Loucy (cell line): ENCODE results near the gene YIF1A.

Experiments used
- H2AFZ ChIP-seq: fragments of 200-600 bp; sonication (generic); 2 replicates; pipeline ENCODE4 v1.6.0; 2016; ENCODE audit warnings: antibody characterized with exemption, mild to moderate bottlenecking, low read length, moderate library complexity
- H3F3A ChIP-seq: fragments of 200-600 bp; 2 replicates; pipeline ENCODE4 v1.6.0; 2016; ENCODE audit warnings: antibody characterized with exemption, low read depth, mild to moderate bottlenecking
- H3K27me3 ChIP-seq: fragments of 200-600 bp; sonication (generic); 2 replicates; pipeline ENCODE4 v1.6.1; 2014; ENCODE audit warnings: low read length, mild to moderate bottlenecking; ENCODE audit not compliant: insufficient read depth, poor library complexity, severe bottlenecking
- H3K36me3 ChIP-seq: fragments of 200-600 bp; sonication (generic); 2 replicates; pipeline ENCODE4 v1.6.1; 2016; ENCODE audit warnings: low read length; ENCODE audit not compliant: insufficient read depth
- H3K4me1 ChIP-seq: fragments of 200-600 bp; sonication (generic); 2 replicates; pipeline ENCODE4 v1.5.1; 2014; ENCODE audit warnings: low read length, mild to moderate bottlenecking; ENCODE audit not compliant: insufficient read depth, poor library complexity, severe bottlenecking
- H3K4me2 ChIP-seq: fragments of 200-600 bp; sonication (generic); 2 replicates; pipeline ENCODE4 v1.6.0; 2014; ENCODE audit warnings: antibody characterized with exemption, low read length, low read depth, mild to moderate bottlenecking; ENCODE audit not compliant: poor library complexity, severe bottlenecking
- H3K4me3 ChIP-seq: fragments of 200-600 bp; sonication (generic); 2 replicates; pipeline ENCODE4 v1.5.1; 2014; ENCODE audit warnings: low read length, mild to moderate bottlenecking, mixed read lengths; ENCODE audit not compliant: poor library complexity, severe bottlenecking
- H3K79me2 ChIP-seq: fragments of 200-600 bp; sonication (generic); 2 replicates; pipeline ENCODE4 v1.6.1; 2014; ENCODE audit warnings: low read length; ENCODE audit not compliant: insufficient read depth
- H3K9ac ChIP-seq: fragments of 200-600 bp; sonication (generic); 2 replicates; pipeline ENCODE4 v1.6.0; 2014; ENCODE audit warnings: mild to moderate bottlenecking, low read depth, low read length, moderate library complexity; ENCODE audit not compliant: poor library complexity, severe bottlenecking
- H3K9me2 ChIP-seq: fragments of 200-600 bp; sonication (generic); replicated peaks from 2 replicates; pipeline ENCODE4 v1.6.1; 2016; ENCODE audit warnings: low read depth, low read length, mixed read lengths
- H3K9me3 ChIP-seq: fragments of 200-600 bp; sonication (generic); 2 replicates; pipeline ENCODE4 v1.6.1; 2014; ENCODE audit warnings: mild to moderate bottlenecking, antibody characterized with exemption, low read length, low read depth; ENCODE audit not compliant: insufficient read depth
- H4K20me1 ChIP-seq: fragments of 200-600 bp; sonication (generic); 2 replicates; pipeline ENCODE4 v1.6.0; 2014; ENCODE audit warnings: antibody characterized with exemption, low read length, mild to moderate bottlenecking; ENCODE audit not compliant: insufficient read depth, poor library complexity, severe bottlenecking
- CTCF ChIP-seq: fragments of 200-600 bp; sonication (generic); conservative IDR thresholded peaks from 2 replicates; pipeline ENCODE4 v1.5.1; 2014; ENCODE audit warnings: mild to moderate bottlenecking, antibody characterized with exemption, low read length
- EZH2phosphoT487 ChIP-seq: fragments of 200-600 bp; IDR thresholded peaks from 2 replicates; pipeline ENCODE4 v1.6.1; 2018; ENCODE audit warnings: antibody characterized with exemption, mild to moderate bottlenecking, moderate library complexity, borderline replicate concordance

YIF1A gene

DNA sequence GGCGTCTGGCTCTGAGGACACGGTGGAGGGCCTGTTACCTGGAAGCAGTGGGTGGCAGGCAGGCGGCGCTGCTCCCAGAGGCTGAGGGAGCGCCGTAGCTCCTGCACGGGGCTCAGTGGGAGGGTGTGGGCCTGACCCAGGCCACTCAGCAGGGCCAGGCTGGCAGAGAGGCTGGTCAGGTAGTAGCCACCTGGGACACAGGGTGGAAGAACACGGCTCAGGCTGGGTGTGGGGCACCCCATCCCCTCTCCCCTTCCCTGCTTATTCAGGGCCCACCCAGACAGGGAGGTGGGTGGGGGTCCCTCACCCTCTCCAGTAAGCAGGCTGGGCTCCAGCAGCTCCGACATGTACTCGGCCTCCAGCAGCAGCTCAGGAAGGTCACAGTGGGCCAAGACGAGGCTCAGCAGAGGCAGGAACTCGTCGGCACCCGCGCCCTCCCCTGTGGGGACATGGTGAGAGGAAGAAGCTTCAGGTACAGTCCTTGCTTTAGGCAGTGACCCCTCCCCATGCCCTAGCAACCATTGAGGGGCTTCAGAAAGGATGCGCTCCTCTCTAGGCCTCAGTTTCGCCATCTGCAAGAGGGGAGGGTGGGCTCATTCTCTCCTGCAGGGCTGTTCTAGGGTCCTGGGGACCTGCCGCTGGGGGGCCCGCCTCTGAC is 44.4 kb upstream of the YIF1A start:
- H3K9me3 ChIP-seq = no peaks in the 10 kb centered on the region
- no peaks in the 10 kb centered on the region for H3K27me3 ChIP-seq
- peaks cover 10% of the 10 kb centered on the region; the same call in 1 of the 2 replicates for H3K36me3 ChIP-seq
- no peaks in the 10 kb centered on the region for H3F3A ChIP-seq
- no peak for TF ChIP-seq CTCF
- no peak for TF ChIP-seq EZH2phosphoT487
- no peaks in the 10 kb centered on the region for H3K79me2 ChIP-seq
- H2AFZ ChIP-seq = no peak overlapping the region
- H3K4me2 ChIP-seq = no peak overlapping the region
- peaks cover 12% of the 10 kb centered on the region for H3K4me1 ChIP-seq
- no peak overlapping the region for H3K9ac ChIP-seq
- no peaks in the 10 kb centered on the region for H3K9me2 ChIP-seq
- no peak overlapping the region for H3K4me3 ChIP-seq
- no peaks in the 10 kb centered on the region for H4K20me1 ChIP-seq

DNA sequence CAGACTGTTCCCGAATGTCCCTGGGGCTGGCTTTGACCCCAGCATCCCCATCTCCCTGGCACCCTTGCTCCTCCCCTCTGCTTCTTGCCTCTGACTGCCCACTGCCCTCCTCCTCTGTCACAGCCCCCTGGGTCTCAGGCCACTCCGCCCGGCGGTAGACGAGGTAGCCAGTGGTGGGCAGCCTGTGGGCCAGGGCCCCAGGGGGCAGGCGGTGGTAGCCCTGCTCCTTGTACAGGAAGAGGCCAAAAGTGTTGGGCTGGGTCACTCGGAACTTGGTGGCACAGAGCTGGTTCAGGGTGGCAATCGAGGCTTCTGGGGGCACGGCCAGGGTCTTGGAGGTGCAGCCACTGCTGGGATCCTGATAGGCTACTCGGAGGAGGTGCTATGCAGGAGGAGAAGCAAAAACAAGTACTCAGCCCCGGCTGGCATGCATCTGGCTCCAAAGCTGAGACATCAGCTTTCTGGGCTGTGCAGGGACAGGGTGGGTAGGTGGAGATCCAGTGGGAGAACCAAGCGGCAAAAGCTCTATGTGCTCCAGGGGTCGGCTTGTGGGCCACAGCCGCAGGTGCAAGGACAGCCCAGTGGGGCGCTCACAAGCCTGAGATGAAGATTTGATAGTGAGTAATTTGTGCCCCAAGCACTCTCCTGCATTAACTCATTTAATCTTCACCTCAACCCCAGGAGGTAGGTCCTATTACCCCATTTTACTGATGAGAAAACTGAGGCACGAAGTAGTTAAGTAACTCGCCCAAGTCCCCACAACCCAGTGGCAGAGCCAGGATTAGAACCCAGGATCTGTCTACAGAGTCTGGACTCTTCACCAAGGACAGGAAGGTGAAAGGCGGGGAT is 43.7 kb upstream of the YIF1A start:
- H3K4me2 ChIP-seq = no peak overlapping the region
- no peak overlapping the region for H3K4me3 ChIP-seq
- H2AFZ ChIP-seq = no peak overlapping the region
- peaks cover 16% of the 10 kb centered on the region for H3K4me1 ChIP-seq
- no peaks in the 10 kb centered on the region for H3K9me3 ChIP-seq
- H4K20me1 ChIP-seq = no peaks in the 10 kb centered on the region
- peaks cover 9% of the 10 kb centered on the region; the same call in 1 of the 2 replicates for H3K36me3 ChIP-seq
- H3K79me2 ChIP-seq = no peaks in the 10 kb centered on the region
- no peaks in the 10 kb centered on the region for H3K9me2 ChIP-seq
- TF ChIP-seq EZH2phosphoT487 (no peak), CTCF (no peak)
- H3K27me3 ChIP-seq = no peaks in the 10 kb centered on the region
- H3K9ac ChIP-seq = no peak overlapping the region
- no peaks in the 10 kb centered on the region for H3F3A ChIP-seq

DNA sequence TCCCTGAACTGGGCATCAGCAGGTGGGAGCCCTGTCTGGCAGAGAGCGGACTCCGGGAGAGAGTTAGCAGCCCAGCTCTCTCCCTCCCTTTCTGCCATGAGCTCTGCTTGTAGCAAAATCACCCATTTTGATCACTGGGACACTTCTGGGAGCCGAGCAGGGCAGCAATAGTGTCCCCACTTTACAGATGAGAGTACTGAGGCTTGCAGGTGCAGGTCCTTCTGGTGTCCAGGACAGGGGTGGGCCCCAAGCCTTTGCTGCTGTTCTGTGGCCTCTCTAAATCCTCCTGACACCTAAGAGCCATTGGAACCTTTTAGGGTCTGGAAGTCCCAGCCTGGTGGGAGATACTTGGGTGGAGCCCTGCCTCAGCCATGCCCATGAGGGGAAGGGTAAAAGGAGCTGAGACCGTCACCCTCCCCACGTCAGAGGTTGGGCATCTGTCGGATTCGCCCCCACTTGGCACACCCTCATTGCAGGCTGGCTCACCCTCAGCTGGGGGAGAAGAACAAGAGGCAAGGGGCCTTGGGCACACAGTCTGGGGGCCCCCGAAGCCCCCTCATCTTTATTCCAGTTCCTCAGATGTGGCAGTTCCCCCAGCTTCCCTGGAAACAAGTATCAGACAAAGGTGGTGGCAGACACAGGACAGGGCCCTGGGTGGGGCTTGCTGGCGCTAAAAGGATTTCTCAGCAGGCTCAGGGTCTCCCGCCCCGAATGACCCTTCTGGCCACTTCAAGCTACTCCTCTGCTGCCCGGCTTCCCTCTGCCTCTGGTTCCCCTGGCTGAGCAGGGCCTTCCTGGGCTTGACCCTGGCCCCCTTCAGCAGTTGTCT is 42.8 kb upstream of the YIF1A start:
- H3K9me2 ChIP-seq = no peaks in the 10 kb centered on the region
- H3K4me2 ChIP-seq = no peak overlapping the region
- H3K9ac ChIP-seq = no peak overlapping the region
- H3K9me3 ChIP-seq = no peaks in the 10 kb centered on the region
- no peaks in the 10 kb centered on the region for H3F3A ChIP-seq
- H3K36me3 ChIP-seq = peaks cover under 1% of the 10 kb centered on the region; the same call in 1 of the 2 replicates
- no peak overlapping the region for H3K4me3 ChIP-seq
- H2AFZ ChIP-seq = no peak overlapping the region
- TF ChIP-seq EZH2phosphoT487 (no peak), CTCF (no peak)
- H3K4me1 ChIP-seq = peaks cover 19% of the 10 kb centered on the region
- H3K79me2 ChIP-seq = no peaks in the 10 kb centered on the region
- H3K27me3 ChIP-seq = no peaks in the 10 kb centered on the region
- H4K20me1 ChIP-seq = no peaks in the 10 kb centered on the region
